Measurements from ENCODE around the gene APOL3.
"Not testable (repeated sequence)": the region's sequence is repeated elsewhere in the genome, so short reads cannot be mapped to it uniquely, and the experiment has no call there.

The APOL3 gene

GRCh38 chr22:36101756-36102155, 58.8 kb downstream of the APOL3 start:
- no peak for DNase-seq (ENCODE audit: extremely low read depth, low read depth)
- TF ChIP-seq CTCF (IDR thresholded peaks at IDR 0.05; ENCODE audit: low read depth, low read length, missing control alignments) = no peak
- H3K4me3 ChIP-seq (replicated peaks; ENCODE audit: low read depth, low read length) = no peak overlapping the region

DNA sequence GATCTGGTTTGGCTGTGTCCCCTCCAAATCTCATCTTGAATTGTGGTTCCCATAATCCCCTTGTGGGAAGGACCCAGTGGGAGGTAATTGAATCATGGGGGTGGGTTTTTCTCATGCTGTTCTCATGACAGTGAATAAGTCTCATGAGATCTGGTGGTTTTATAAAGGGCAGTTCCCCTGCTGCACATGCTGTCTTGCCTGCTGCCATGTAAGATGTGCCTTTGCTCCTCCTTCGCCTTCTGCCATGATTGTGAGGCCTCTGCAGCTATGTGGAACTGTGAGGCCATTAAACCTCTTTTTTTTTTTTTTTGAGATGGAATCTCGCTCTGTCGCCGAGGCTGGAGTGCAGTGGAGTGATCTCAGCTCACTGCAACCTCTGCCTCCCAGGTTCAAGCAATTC, 59.6 kb downstream of the APOL3 start:
- H3K4me3 ChIP-seq (replicated peaks; ENCODE audit: low read depth, low read length); DNase-seq (ENCODE audit: extremely low read depth, low read depth): not testable (repeated sequence)

- TF ChIP-seq CTCF (IDR thresholded peaks at IDR 0.05; ENCODE audit: low read depth, low read length, missing control alignments) = no peak
- no peak for DNase-seq (ENCODE audit: extremely low read depth, low read depth)
- H3K4me3 ChIP-seq (replicated peaks; ENCODE audit: low read depth, low read length) = no peak overlapping the region
These were observed 60.3 kb downstream of the APOL3 start for GRCh38 chr22:36100134-36100824.

DNA sequence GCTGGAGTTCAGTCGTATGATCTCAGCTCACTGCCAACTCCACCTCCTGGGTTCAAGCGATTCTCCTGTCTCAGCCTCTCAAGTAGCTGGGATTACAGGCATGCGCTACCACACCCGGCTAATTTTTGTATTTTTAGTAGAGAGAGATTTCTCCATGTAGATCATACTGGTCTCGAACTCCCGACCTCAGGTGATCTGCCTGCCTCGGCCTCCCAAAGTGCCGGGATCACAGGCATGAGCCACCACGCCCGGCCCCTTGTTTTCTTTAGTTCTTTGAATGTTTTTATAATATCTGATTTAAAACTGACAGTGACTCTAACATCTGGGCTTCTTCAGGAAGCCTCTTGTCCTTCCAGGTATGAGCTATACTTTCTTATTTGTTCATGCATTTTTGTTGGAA, 61.0 kb downstream of the APOL3 start:
- H3K4me3 ChIP-seq (replicated peaks; ENCODE audit: low read depth, low read length); DNase-seq (ENCODE audit: extremely low read depth, low read depth): not testable (repeated sequence)

- TF ChIP-seq CTCF (IDR thresholded peaks at IDR 0.05; ENCODE audit: low read depth, low read length, missing control alignments) = no peak
- no peak overlapping the region for H3K4me3 ChIP-seq (replicated peaks; ENCODE audit: low read depth, low read length)
- DNase-seq (ENCODE audit: extremely low read depth, low read depth) = no peak
These were observed 62.7 kb downstream of the APOL3 start for GRCh38 chr22:36097880-36098279.

DNA sequence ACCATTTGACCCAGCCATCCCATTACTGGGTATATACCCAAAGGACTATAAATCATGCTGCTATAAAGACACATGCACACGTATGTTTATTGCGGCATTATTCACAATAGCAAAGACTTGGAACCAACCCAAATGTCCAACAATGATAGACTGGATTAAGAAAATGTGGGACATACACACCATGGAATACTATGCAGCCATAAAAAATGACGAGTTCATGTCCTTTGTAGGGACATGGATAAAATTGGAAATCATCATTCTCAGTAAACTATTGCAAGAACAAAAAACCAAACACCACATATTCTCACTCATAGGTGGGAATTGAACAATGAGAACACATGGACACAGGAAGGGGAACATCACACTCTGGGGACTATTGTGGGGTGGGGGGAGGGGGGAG, 69.8 kb downstream of the APOL3 start:
- not testable (repeated sequence) for H3K4me3 ChIP-seq (replicated peaks; ENCODE audit: low read depth, low read length); DNase-seq (ENCODE audit: extremely low read depth, low read depth)
